ENCODE measurements around the gene SLC9A1. TPM values are rescaled to one million over a fixed set of nuclear protein-coding genes. Genes with fewer than 3 reads are reported as not detected.

The SLC9A1 gene
- total RNA-seq, 1 experiment from 2014 or later = 27.5 TPM

GRCh38 chr1:27142464-27142863 is 12.5 kb downstream of the SLC9A1 start:
- H3K36me3 ChIP-seq (ENCODE audit: low read depth) = no peaks in the 10 kb centered on the region
- DNase-seq = peak; percentile 84 to 86
- peaks cover 70% of the 10 kb centered on the region for H3K4me1 ChIP-seq (replicated peaks; ENCODE audit: insufficient read depth)
- peak overlapping the region; percentile 81 for H3K4me2 ChIP-seq
- H3K9me2 ChIP-seq (ENCODE audit: insufficient read depth) = no peaks in the 10 kb centered on the region
- peaks cover 49% of the 10 kb centered on the region for H3F3A ChIP-seq (ENCODE audit: insufficient read depth, low read depth)
- ChIA-PET CTCF (interaction anchor here (0.5 kb wide), 1 partner anchor 54 kb away, joined by 10 read pairs; no protein-coding TSS in a partner anchor), POLR2A (ENCODE audit: unreplicated experiment) (interaction anchor here (0.6 to 1.2 kb wide), 3 partner anchors 12 to 1375 kb away, joined by 3 to 8 read pairs (median 3); partner anchors contain the start of gene SLC9A1)
- no peak for TF ChIP-seq EZH2 (IDR thresholded peaks at IDR 0.05; ENCODE audit: low read depth)
- no peak for TF ChIP-seq CTCF (conservative IDR thresholded peaks at IDR 0.05)
- peak overlapping the region; percentile 16; the same call in 1 of the 2 replicates for H3K4me3 ChIP-seq
- no peak overlapping the region for H2AFZ ChIP-seq
- intact Hi-C loops (cut with micrococcal nuclease; ENCODE audit: unreplicated experiment) = no loop called here
- H4K20me1 ChIP-seq (ENCODE audit: insufficient read depth) = no peaks in the 10 kb centered on the region
- no peaks in the 10 kb centered on the region for H3K9me3 ChIP-seq (ENCODE audit: insufficient read depth, low read depth)
- no peaks in the 10 kb centered on the region for H3K27me3 ChIP-seq (ENCODE audit: insufficient read depth, low read depth)
- H3K79me2 ChIP-seq (ENCODE audit: low read depth) = peaks cover 71% of the 10 kb centered on the region
- H3K27ac ChIP-seq = peak overlapping the region; percentile 65
- no TSS peak for BruUV-seq (replicated peaks)

GRCh38 chr1:27141266-27142003 is 13.5 kb downstream of the SLC9A1 start:
- H3K9me3 ChIP-seq (ENCODE audit: insufficient read depth, low read depth) = no peaks in the 10 kb centered on the region
- H2AFZ ChIP-seq = no peak overlapping the region
- peak overlapping the region; percentile 65 for H3K27ac ChIP-seq
- BruUV-seq (replicated peaks) = no TSS peak
- H3K27me3 ChIP-seq (ENCODE audit: insufficient read depth, low read depth) = no peaks in the 10 kb centered on the region
- H3K4me1 ChIP-seq (replicated peaks; ENCODE audit: insufficient read depth) = peaks cover 62% of the 10 kb centered on the region
- DNase-seq = peak; percentile 91 to 95
- H3K9me2 ChIP-seq (ENCODE audit: insufficient read depth) = no peaks in the 10 kb centered on the region
- intact Hi-C loops (cut with micrococcal nuclease; ENCODE audit: unreplicated experiment) = loop anchor here (1.0 kb wide), 1 partner anchor 14 kb away; the partner anchor contains the start of gene SLC9A1
- POLR2A ChIA-PET (ENCODE audit: unreplicated experiment) = interaction anchor here (0.6 to 1.2 kb wide), 3 partner anchors 13 to 364 kb away, joined by 3 to 8 read pairs (median 7); partner anchors contain the start of gene SLC9A1
- peaks cover 47% of the 10 kb centered on the region for H3F3A ChIP-seq (ENCODE audit: insufficient read depth, low read depth)
- no peaks in the 10 kb centered on the region for H4K20me1 ChIP-seq (ENCODE audit: insufficient read depth)
- no peak overlapping the region for H3K4me3 ChIP-seq
- H3K4me2 ChIP-seq = peak overlapping the region; percentile 81
- H3K36me3 ChIP-seq (ENCODE audit: low read depth) = no peaks in the 10 kb centered on the region
- no peak for TF ChIP-seq CTCF (conservative IDR thresholded peaks at IDR 0.05)
- no peak for TF ChIP-seq EZH2 (IDR thresholded peaks at IDR 0.05; ENCODE audit: low read depth)
- H3K79me2 ChIP-seq (ENCODE audit: low read depth) = peaks cover 64% of the 10 kb centered on the region
- CTCF ChIA-PET = interaction anchor here (0.6 kb wide), 1 partner anchor 1461 kb away, joined by 4 read pairs; no protein-coding TSS in a partner anchor

- DNase-seq = no peak
- ChIA-PET CTCF (no interaction called here), POLR2A (ENCODE audit: unreplicated experiment) (no interaction called here)
- no peak overlapping the region for H2AFZ ChIP-seq
- no peak overlapping the region for H3K27ac ChIP-seq
- peaks cover 32% of the 10 kb centered on the region for H3F3A ChIP-seq (ENCODE audit: insufficient read depth, low read depth)
- no peaks in the 10 kb centered on the region for H4K20me1 ChIP-seq (ENCODE audit: insufficient read depth)
- no peaks in the 10 kb centered on the region for H3K36me3 ChIP-seq (ENCODE audit: low read depth)
- TF ChIP-seq CTCF (conservative IDR thresholded peaks at IDR 0.05) (no peak), EZH2 (IDR thresholded peaks at IDR 0.05; ENCODE audit: low read depth) (no peak)
- H3K79me2 ChIP-seq (ENCODE audit: low read depth) = peaks cover 51% of the 10 kb centered on the region
- no peak overlapping the region for H3K4me2 ChIP-seq
- no peaks in the 10 kb centered on the region for H3K9me2 ChIP-seq (ENCODE audit: insufficient read depth)
- intact Hi-C loops (cut with micrococcal nuclease; ENCODE audit: unreplicated experiment) = no loop called here
- no peaks in the 10 kb centered on the region for H3K27me3 ChIP-seq (ENCODE audit: insufficient read depth, low read depth)
- no TSS peak for BruUV-seq (replicated peaks)
- H3K4me1 ChIP-seq (replicated peaks; ENCODE audit: insufficient read depth) = peaks cover 48% of the 10 kb centered on the region
- H3K4me3 ChIP-seq = no peak overlapping the region
- H3K9me3 ChIP-seq (ENCODE audit: insufficient read depth, low read depth) = no peaks in the 10 kb centered on the region
Observed at GRCh38 chr1:27139980-27140379, 14.9 kb downstream of the SLC9A1 start.
